Hepatocyte (in vitro differentiated cells): ENCODE data around the gene TIMM23.
"Not testable (repeated sequence)": the region's sequence is repeated elsewhere in the genome, so short reads cannot be mapped to it uniquely, and the experiment has no call there.

Experiments used
- EZH2 ChIP-seq: fragments of 200-600 bp; sonication (generic); IDR thresholded peaks from 2 replicates; pipeline ENCODE4 v1.6.1; 2016; ENCODE audit warnings: antibody characterized with exemption, mild to moderate bottlenecking, borderline replicate concordance
- TF ChIP-seq, protein P1 (sequence below): fragments of 200-600 bp; sonication (generic); IDR thresholded peaks from 2 replicates; pipeline ENCODE4 v1.5.1; 2016; ENCODE audit warnings: antibody characterized with exemption, mild to moderate bottlenecking; ENCODE audit not compliant: poor library complexity

DNA sequence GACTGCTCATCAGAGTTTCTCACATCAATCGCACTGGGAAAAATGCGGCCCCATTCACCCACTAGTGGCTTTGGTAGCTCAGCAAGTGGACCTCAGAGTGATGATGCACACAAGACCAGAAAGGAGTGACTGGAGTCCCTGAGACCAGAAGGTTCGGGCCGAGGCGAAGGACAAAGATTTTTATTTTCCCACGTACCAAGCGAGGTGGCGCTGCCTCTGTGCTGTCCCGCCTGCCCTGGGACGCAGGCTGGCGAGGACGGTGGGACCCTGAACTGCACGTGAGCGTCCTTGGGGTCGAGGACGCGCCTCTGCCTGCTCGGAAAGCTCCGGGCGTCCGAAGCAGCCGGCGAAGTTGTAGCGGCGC, 565 bp upstream of the TIMM23 start:
- TF ChIP-seq, protein P1, sequence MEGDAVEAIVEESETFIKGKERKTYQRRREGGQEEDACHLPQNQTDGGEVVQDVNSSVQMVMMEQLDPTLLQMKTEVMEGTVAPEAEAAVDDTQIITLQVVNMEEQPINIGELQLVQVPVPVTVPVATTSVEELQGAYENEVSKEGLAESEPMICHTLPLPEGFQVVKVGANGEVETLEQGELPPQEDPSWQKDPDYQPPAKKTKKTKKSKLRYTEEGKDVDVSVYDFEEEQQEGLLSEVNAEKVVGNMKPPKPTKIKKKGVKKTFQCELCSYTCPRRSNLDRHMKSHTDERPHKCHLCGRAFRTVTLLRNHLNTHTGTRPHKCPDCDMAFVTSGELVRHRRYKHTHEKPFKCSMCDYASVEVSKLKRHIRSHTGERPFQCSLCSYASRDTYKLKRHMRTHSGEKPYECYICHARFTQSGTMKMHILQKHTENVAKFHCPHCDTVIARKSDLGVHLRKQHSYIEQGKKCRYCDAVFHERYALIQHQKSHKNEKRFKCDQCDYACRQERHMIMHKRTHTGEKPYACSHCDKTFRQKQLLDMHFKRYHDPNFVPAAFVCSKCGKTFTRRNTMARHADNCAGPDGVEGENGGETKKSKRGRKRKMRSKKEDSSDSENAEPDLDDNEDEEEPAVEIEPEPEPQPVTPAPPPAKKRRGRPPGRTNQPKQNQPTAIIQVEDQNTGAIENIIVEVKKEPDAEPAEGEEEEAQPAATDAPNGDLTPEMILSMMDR: not testable (repeated sequence)
- not testable (repeated sequence) for TF ChIP-seq EZH2
